Caco-2 (cell line): Measurements from ENCODE around the gene SKAP1. TPM values are rescaled to one million over a fixed set of nuclear protein-coding genes. Genes with fewer than 3 reads are reported as not detected.

ENCODE experiments used
- BruUV-seq: library from RNA; stranded (reverse); fragments of 400-500 nt; replicated peaks from 2 replicates; lab custom pipeline; 2021; lab: Mats Ljungman, UMichigan
- CTCF ChIA-PET: fragments of 300-600 bp; sonication (Branson Sonifier 250); formaldehyde crosslinking; loops from one replicate; lab custom pipeline; 2022; ENCODE audit warnings: antibody characterized with exemption; lab: Charles Lee
- POLR2A ChIA-PET: fragments of 300-600 bp; sonication (Branson Sonifier 250); formaldehyde crosslinking; loops from one replicate; lab custom pipeline; 2022; ENCODE audit warnings: antibody characterized with exemption; lab: Charles Lee
- DNase-seq, 2 experiments: peaks; one replicate each; pipeline versions ENCODE4 v3.0.0 to v3.0.0-alpha.2; 2020 to 2022
- H3K27me3 ChIP-seq: replicated peaks from 2 replicates; pipeline ENCODE4 v1.6.0; 2011; ENCODE audit warnings: low read length; ENCODE audit not compliant: control insufficient read depth, insufficient read depth
- H3K36me3 ChIP-seq: 2 replicates; pipeline ENCODE4 v1.5.1; 2011; ENCODE audit warnings: low read length; ENCODE audit not compliant: control insufficient read depth, insufficient read depth
- H3K4me1 ChIP-seq: fragments of 250-450 bp; sonication (Bioruptor Pico); 2 replicates; pipeline ENCODE4 v1.5.1; 2020; ENCODE audit warnings: mild to moderate bottlenecking
- H3K4me3 ChIP-seq: 2 replicates; pipeline ENCODE4 v1.5.1; 2011; ENCODE audit warnings: low read depth, mild to moderate bottlenecking, control low read depth, low read length
- H3K9me3 ChIP-seq: fragments of 250-450 bp; sonication (Bioruptor Pico); 2 replicates; pipeline ENCODE4 v1.5.1; 2020; ENCODE audit warnings: mild to moderate bottlenecking, moderate library complexity
- H3K27ac Mint-ChIP-seq: one replicate; pipeline ENCODE4 v1.8.0; 2022; ENCODE audit warnings: mixed read lengths; ENCODE audit not compliant: unreplicated experiment
- H3K27me3 Mint-ChIP-seq: one replicate; pipeline ENCODE4 v1.8.0; 2022; ENCODE audit warnings: mixed read lengths; ENCODE audit not compliant: insufficient read depth, unreplicated experiment
- H3K36me3 Mint-ChIP-seq: one replicate; pipeline ENCODE4 v1.8.0; 2022; ENCODE audit warnings: mild to moderate bottlenecking, mixed read lengths; ENCODE audit not compliant: insufficient read depth, unreplicated experiment
- H3K4me1 Mint-ChIP-seq: one replicate; pipeline ENCODE4 v1.8.0; 2022; ENCODE audit warnings: low read depth, mixed read lengths; ENCODE audit not compliant: unreplicated experiment
- H3K4me3 Mint-ChIP-seq: one replicate; pipeline ENCODE4 v1.8.0; 2022; ENCODE audit warnings: mild to moderate bottlenecking, moderate library complexity, mixed read lengths; ENCODE audit not compliant: unreplicated experiment
- H3K9me3 Mint-ChIP-seq: one replicate; pipeline ENCODE4 v1.8.0; 2022; ENCODE audit warnings: mixed read lengths; ENCODE audit not compliant: unreplicated experiment
- CTCF ChIP-seq, 2 experiments: fragments of 200-600 bp in 1 of 2; IDR thresholded peaks; 1 replicate in 1 of 2; 2 replicates in 1 of 2; pipeline versions ENCODE4 v1.5.1 to v1.8.0; 2011 to 2022; ENCODE audit warnings: antibody characterized with exemption in 1 of 2, control low read depth in 1 of 2, inconsistent platforms in 1 of 2, low read depth in 1 of 2, low read length in 1 of 2, mild to moderate bottlenecking in 1 of 2, moderate library complexity in 1 of 2; ENCODE audit not compliant: insufficient read depth in 1 of 2, severe bottlenecking in 1 of 2, unreplicated experiment in 1 of 2
- intact Hi-C: fragments of 100-400 bp; cut with micrococcal nuclease; formaldehyde crosslinking; loops from one replicate; pipeline ENCODE4 v1.10.0; 2022; ENCODE audit not compliant: unreplicated experiment
- total RNA-seq: library from RNA; stranded (reverse); gene quantifications from 2 replicates; pipeline ENCODE4 v1.2.3, GENCODE V29; 2022

Gene SKAP1
- total RNA-seq, 1 experiment from 2014 or later: 0.70 TPM

GRCh38 chr17:48307814-48308411 is 122.1 kb downstream of the SKAP1 start:
- no TSS peak for BruUV-seq

GRCh38 chr17:48307255-48307654 is 122.8 kb downstream of the SKAP1 start:
- DNase-seq: no peak
- no TSS peak for BruUV-seq
- intact Hi-C loops: loop anchor here (5.0 kb wide), 3 partner anchors 45 to 280 kb away; no protein-coding TSS in a partner anchor
- no peak for TF ChIP-seq CTCF (IDR thresholded peaks at IDR 0.05; ENCODE audit: insufficient read depth in 1 of 2, low read depth in 1 of 2, low read length in 1 of 2, severe bottlenecking in 1 of 2, unreplicated experiment in 1 of 2)
- Histone ChIP-seq H3K4me3 (no peak overlapping the region), H3K9me3 (no peaks in the 10 kb centered on the region), H3K27me3 (no peaks in the 10 kb centered on the region), H3K4me1 (peaks cover 15% of the 10 kb centered on the region), H3K36me3 (no peaks in the 10 kb centered on the region)
- no peaks in the 10 kb centered on the region for H3K9me3 Mint-ChIP-seq
- POLR2A ChIA-PET: no interaction called here
- CTCF ChIA-PET: interaction anchor here (0.9 to 3.0 kb wide), 15 partner anchors 14 to 319 kb away, joined by 3 to 50 read pairs (median 7); partner anchors contain the start of gene HOXB9
- H3K36me3 Mint-ChIP-seq: no peaks in the 10 kb centered on the region
- peaks cover 14% of the 10 kb centered on the region for H3K4me1 Mint-ChIP-seq
- H3K27me3 Mint-ChIP-seq: peaks cover 14% of the 10 kb centered on the region
- H3K27ac Mint-ChIP-seq: no peak overlapping the region
- H3K4me3 Mint-ChIP-seq: no peak overlapping the region

More at GRCh38 chr17:48307814-48308411, 122.1 kb downstream of the SKAP1 start:
- Mint-ChIP-seq H3K9me3 (no peaks in the 10 kb centered on the region), H3K4me3 (no peak overlapping the region), H3K27me3 (peaks cover 16% of the 10 kb centered on the region), H3K27ac (no peak overlapping the region), H3K36me3 (no peaks in the 10 kb centered on the region), H3K4me1 (peaks cover 14% of the 10 kb centered on the region)
- Histone ChIP-seq H3K4me3 (no peak overlapping the region), H3K9me3 (no peaks in the 10 kb centered on the region), H3K4me1 (peaks cover 15% of the 10 kb centered on the region), H3K36me3 (no peaks in the 10 kb centered on the region), H3K27me3 (no peaks in the 10 kb centered on the region)
- POLR2A ChIA-PET: no interaction called here
- TF ChIP-seq CTCF (IDR thresholded peaks at IDR 0.05; ENCODE audit: insufficient read depth in 1 of 2, low read depth in 1 of 2, low read length in 1 of 2, severe bottlenecking in 1 of 2, unreplicated experiment in 1 of 2): peak; percentile 99 to 100
- CTCF ChIA-PET: interaction anchor here (0.6 to 3.0 kb wide), 29 partner anchors 9 to 318 kb away, joined by 3 to 50 read pairs (median 5); partner anchors contain the start of gene HOXB9
- peak; percentile 83 for DNase-seq
- intact Hi-C loops: loop anchor here (1.0 to 5.0 kb wide), 5 partner anchors 46 to 310 kb away; no protein-coding TSS in a partner anchor

GRCh38 chr17:48301002-48301401 is 129.0 kb downstream of the SKAP1 start:
- ChIA-PET POLR2A (no interaction called here), CTCF (interaction anchor here (0.7 kb wide), 1 partner anchor 41 kb away, joined by 3 read pairs; no protein-coding TSS in a partner anchor)
- Mint-ChIP-seq H3K36me3 (no peaks in the 10 kb centered on the region), H3K4me3 (no peak overlapping the region), H3K9me3 (no peaks in the 10 kb centered on the region), H3K27ac (no peak overlapping the region), H3K27me3 (peaks cover 13% of the 10 kb centered on the region), H3K4me1 (no peaks in the 10 kb centered on the region)
- BruUV-seq: no TSS peak
- H3K4me3 ChIP-seq: no peak overlapping the region
- DNase-seq: no peak
- H3K9me3 ChIP-seq: no peaks in the 10 kb centered on the region
- no peaks in the 10 kb centered on the region; the same call in 1 of the 2 replicates for H3K27me3 ChIP-seq
- no peaks in the 10 kb centered on the region for H3K4me1 ChIP-seq
- TF ChIP-seq CTCF (IDR thresholded peaks at IDR 0.05; ENCODE audit: insufficient read depth in 1 of 2, low read depth in 1 of 2, low read length in 1 of 2, severe bottlenecking in 1 of 2, unreplicated experiment in 1 of 2): no peak
- intact Hi-C loops: no loop called here
- H3K36me3 ChIP-seq: no peaks in the 10 kb centered on the region
